Right renal pelvis (tissue), 4 donors: ENCODE results near the gene CCL26. TPM values are rescaled to one million over a fixed set of nuclear protein-coding genes. Genes with fewer than 3 reads are reported as not detected.
"Not testable (repeated sequence)": the region's sequence is repeated elsewhere in the genome, so short reads cannot be mapped to it uniquely, and the experiment has no call there.

Source experiments
- DNase-seq, 4 donors: peaks; one replicate each; pipeline ENCODE4 v3.0.0-alpha.2; 2013; ENCODE audit warnings: low read depth in 4 of 4, low spot score in 3 of 4, missing footprints in 1 of 4
- polyA plus RNA-seq, 4 donors: library from polyadenylated mRNA; unstranded; fragments of 120-200 nt; gene quantifications; one replicate each; pipeline ENCODE4 v1.2.1, GENCODE V29; 2013; ENCODE audit not compliant: insufficient read length in 4 of 4

The CCL26 gene
- polyA plus RNA-seq, 4 donors = 0.17 TPM; not detected in 3

DNA sequence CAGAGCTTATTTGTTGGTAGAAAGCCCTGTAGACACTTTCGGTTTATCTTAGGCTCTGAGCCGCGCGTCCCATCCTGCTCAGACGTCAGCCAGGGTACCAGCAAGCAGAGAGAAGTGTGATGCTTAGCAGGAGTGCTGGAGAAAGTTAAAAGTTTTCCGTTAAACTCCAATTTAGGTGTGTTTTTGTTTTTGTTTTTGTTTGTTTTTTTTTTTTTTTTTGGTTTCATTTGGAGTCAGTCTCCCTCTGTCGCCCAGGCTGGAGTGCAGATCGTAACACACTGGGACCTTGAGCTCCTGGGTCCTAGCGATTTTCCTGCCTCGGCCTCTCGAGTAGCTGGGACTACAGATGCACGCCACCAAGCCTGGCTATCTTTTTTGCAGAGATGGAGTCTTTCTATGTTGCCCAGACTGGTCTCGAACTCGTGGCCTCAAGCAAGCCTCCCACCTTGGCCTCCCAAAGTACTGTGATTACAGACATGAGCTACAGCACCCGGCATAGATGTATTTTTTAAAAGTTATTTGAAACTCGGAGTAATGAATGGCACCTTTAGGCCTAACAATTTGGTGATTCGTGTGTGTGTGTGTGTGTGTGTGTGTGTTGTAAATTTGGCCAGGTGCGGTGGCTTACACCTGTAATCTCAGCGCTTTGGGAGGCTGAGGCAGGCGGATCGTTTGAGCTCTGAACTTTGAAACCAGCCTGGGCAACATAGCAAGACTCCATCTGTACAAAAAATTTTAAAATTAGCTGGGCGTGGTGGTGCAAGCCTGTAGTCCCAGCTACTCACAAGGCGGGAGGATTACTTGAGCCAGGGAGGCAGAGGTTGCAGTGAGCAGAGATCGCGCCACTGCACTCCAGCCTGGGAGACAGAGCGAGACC lies 32.0 kb downstream of the CCL26 start:
- DNase-seq = no peak

GRCh38 chr7:75738975-75739795 lies 32.8 kb downstream of the CCL26 start:
- DNase-seq = peak; percentile 93 to 98 (median 96)

DNA sequence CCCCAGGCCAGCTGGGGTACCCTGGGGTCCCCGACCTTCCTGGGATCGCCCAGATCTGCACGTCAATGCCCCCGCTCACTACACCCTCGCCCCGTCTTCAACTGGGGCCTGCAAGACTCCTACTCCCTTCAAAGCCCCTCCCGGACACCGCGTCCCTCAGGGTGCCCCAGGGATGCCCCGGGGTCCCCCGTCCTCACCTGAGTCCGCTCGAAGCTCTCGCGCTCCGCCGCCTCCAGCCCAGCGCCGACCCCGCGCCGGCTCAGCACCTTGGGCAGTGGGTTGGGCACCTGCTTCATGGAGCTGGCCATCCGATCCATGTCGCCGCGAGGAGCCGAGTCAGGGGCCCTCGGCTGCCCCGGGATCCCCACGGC lies 33.4 kb downstream of the CCL26 start, which contains the start of gene HIP1:
Gene HIP1, minus strand, starts transcription at position 338 of the 371 bp plus-strand sequence. Its CDS starts 21 bp downstream, at position 317.
- no peak for DNase-seq

DNA sequence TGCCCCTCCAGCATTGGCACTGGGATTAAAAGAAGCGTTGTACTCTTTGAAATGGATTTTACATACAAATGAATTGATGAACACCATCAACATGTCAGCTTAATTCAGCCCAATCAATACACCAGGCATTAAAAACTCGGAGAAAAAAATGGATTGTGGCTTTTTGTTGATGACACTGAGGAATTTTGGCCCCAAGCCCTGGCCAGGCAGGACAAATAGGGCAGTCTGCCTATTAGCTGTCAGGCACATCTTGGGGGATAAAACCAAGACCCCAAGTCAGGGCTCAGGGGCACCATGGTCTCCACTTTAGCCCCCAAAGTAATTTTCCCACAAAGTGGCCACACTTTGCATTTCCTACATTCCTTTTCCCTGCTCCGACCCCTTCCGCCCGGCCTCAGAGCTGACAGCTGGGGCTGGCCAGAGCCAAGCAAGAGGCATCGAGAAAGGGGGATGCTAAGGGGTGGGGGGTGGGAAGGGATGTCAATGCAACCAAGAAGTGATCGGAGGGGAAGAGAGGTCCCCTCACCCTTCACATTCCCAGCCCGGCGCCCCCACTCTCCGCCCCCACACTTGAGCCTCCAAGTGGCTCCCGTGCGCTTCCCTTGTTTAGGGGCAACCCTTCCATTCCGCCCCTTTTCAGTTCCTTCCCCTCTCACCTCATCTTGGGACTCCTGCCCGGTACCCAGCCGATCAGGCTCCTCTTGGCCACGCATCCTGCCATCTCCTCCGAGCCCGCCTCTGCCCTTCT lies 34.0 kb downstream of the CCL26 start:
- DNase-seq = no peak

GRCh38 chr7:75735581-75736350 lies 36.2 kb downstream of the CCL26 start:
- no peak for DNase-seq

DNA sequence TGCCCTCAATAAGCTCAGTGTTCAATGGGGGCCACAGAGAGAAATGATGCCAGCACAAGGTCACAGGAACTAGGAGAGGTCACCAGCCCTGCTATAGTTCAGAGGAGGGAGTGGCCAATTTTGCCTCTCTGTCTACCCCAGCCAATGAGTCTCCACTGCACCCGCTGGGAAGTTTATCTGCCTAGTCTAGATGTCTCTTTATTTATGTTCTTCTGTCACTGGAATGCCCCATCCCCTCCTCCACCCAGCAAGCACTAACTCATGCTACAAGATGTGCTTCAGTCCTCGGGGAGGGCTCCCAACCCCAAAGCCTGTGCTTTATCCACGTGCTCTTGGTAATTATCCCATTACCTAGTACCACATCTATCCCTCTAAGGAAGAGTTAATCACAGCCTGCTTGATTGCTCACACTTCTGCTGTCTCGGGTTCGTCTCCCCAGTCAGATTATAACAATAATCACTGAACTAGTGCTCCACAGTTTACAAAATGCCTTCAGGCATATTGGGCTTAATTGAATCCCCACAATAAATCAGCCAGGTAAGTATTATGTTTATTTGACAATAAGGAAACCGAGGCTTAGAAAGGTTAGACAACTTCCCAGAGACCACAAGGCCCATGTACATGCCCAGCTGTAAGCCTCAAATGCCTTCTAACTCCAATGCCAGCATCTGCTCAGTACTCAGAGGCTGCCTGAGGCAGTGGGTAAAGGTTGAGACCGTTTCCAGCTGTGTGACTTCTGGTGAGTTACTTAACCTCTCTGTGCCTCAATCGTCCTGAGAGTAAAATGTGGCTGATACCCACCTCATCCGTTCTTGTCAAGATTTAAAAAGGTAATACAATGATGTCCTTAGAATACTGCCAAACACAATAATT lies 37.2 kb downstream of the CCL26 start:
- no peak for DNase-seq

DNA sequence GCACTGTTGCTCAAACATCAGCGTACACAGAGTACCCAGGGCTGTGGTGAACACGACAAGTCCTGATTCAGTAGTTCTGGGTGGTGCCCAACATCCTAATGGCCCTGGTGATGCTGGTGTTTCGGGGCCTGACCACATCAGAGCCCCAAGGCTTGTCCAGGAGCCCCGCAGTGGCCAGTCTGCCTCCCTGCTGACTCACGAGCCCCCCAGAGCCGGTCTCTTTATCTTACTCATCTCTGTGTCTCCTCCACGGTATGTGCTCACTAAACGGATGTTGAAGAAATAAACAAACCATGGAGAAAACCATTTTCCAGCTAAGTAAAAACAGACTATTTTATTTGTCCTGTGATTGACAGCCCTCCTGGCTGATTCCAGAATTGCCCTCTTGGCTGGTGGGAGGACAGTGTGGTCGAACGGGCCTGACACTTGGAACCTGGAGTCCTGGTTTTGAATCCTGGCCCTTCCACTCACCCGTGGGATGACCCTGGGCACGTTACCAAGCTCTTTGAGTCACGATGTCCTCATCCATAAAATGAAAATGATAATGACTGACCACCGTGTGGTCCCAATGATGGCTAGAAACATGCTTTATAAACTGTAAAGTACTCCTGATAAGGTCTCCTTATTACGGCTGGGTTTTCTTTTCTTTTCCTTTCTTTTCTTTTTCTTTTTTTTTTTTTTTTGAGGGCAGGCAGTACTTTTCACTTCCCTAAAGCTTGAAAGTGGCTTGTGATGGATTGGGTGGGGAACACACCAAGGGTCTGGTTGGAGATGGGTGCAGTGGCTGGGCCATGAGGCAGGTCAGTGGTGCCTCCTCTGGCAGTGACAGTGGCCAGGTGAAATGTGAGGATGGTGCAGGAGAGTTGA lies 39.0 kb downstream of the CCL26 start:
- no peak for DNase-seq

DNA sequence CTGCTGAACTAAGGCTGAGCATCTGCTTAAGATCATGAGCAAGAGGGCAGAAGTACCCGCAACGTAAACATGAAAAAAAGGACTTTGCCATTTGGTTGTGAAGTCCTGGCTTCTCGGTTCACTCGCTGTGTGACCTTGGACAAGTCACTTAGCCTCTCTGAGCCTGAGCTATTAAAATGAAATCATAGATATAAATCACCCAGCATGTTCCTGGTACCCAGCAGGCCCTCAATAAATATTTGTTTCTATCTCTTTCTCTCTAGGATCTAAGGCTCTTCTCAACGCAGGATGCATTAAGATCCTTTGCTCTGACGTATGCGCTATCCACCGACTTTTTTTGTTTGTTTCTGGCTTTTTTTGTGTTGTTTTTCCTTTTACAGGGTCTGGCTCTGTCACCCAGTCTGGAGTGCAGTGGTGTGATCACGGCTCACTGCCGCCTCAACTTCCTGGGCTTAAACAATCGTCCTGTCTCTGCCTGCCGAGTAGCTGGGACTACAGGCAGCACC lies 39.9 kb downstream of the CCL26 start:
- DNase-seq = no peak

- no peak for DNase-seq
Measured at GRCh38 chr7:75729851-75730274, 42.1 kb downstream of the CCL26 start.

DNA sequence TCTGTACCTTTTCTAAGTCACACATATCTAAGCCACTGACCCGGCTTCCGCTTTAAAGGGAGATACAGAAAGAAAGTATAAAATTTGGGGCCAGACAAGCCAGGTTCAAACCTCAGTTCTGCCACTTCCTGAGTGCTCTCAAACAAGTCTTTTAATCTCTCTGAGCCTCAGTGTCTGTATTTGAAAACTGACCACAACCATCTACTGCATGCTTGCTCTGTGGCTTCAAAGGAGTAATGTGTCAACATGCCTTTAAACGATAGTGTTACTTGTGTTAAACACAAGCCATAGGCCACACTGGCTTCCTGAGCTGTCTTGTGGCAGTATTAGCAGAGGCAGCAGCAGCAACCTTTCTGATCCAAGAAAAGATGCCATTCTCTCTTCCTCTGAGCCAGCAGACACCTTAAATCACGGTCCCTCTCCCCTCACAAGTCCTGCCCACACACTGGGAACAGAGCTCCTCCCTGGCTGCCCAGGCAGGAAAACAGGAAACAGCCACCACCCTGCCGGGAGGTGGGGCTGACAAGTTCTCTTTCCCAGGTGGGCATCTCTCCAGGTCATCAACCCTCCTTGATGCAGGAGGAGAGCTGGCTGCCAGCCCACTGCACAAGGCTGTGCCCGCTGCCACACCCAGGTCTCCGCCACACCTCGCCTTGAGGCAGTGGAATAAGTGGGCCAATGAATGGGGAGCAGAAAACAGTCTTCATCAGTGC lies 44.0 kb downstream of the CCL26 start:
- no peak for DNase-seq

GRCh38 chr7:75727351-75727750 lies 44.7 kb downstream of the CCL26 start:
- not testable (repeated sequence) for DNase-seq

DNA sequence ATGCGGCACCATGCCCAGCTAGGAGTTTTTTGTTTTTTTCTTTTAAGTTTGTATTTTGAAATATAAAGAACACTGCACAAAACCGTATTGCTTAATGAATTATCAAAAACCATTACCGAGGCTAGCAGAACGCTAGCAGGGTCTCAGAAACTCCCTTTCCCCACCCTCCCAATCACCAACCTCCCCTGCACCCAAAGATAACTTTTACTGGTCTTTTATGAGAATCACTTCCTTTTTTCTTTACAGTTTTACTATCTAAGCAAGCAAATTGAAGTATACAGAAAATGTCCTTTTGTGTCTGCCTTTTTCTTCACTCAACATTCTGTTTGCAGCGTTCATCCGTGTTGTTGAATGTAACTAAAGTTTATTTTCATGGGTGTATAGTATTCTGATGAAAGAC lies 46.7 kb downstream of the CCL26 start:
- no peak for DNase-seq

- DNase-seq = no peak
Measured at GRCh38 chr7:75723444-75723843, 48.6 kb downstream of the CCL26 start.

- DNase-seq = no peak
Measured at GRCh38 chr7:75722373-75722772, 49.6 kb downstream of the CCL26 start.

- DNase-seq = not testable (repeated sequence)
Measured at GRCh38 chr7:75721922-75722321, 50.1 kb downstream of the CCL26 start.

DNA sequence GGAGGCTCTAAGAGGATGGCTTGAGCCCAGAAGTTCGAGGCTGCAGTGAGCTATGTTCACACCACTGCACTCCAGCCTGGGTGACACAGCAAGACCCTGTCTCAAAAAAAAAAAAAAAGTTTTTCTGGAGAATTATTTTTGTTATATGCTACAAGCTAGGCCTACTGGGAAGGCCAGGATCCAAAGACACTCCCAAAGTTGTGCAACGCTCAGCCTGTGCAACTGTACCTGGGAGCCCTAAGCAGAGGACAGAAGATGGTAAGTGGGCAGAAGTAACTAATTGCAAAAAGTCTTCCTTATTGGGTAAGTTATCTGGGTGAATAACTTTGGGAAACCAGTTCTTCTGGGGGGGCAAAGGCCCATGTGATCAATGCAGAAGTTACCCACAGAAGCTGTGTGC lies 50.6 kb downstream of the CCL26 start:
- DNase-seq = no peak

GRCh38 chr7:75719626-75720025 lies 52.4 kb downstream of the CCL26 start:
- DNase-seq = no peak
